Endothelial cell (in vitro differentiated cells): ENCODE measurements around the gene PSMG2. TPM values are rescaled to one million over a fixed set of nuclear protein-coding genes. Genes with fewer than 3 reads are reported as not detected.

ENCODE experiments used
- DNase-seq: peaks from one replicate; pipeline ENCODE4 v3.0.0; 2021; ENCODE audit warnings: low spot score
- H3K27ac Mint-ChIP-seq: one replicate; pipeline ENCODE4 v1.8.0; 2021; ENCODE audit warnings: mixed read lengths, inconsistent platforms; ENCODE audit not compliant: unreplicated experiment
- H3K27me3 Mint-ChIP-seq: one replicate; pipeline ENCODE4 v1.8.0; 2021; ENCODE audit warnings: mild to moderate bottlenecking, moderate library complexity, mixed read lengths, inconsistent platforms; ENCODE audit not compliant: unreplicated experiment
- H3K36me3 Mint-ChIP-seq: one replicate; pipeline ENCODE4 v1.8.0; 2021; ENCODE audit warnings: mild to moderate bottlenecking, low read depth, mixed read lengths, inconsistent platforms; ENCODE audit not compliant: unreplicated experiment
- H3K4me1 Mint-ChIP-seq: one replicate; pipeline ENCODE4 v1.8.0; 2021; ENCODE audit warnings: mild to moderate bottlenecking, mixed read lengths, inconsistent platforms; ENCODE audit not compliant: unreplicated experiment
- H3K4me3 Mint-ChIP-seq: one replicate; pipeline ENCODE4 v1.8.0; 2021; ENCODE audit warnings: mild to moderate bottlenecking, mixed read lengths, inconsistent platforms; ENCODE audit not compliant: unreplicated experiment
- H3K9me3 Mint-ChIP-seq: one replicate; pipeline ENCODE4 v1.8.0; 2021; ENCODE audit warnings: mixed read lengths, inconsistent platforms; ENCODE audit not compliant: unreplicated experiment
- CTCF ChIP-seq: fragments of 200-600 bp; sonication (generic); IDR thresholded peaks from one replicate; pipeline ENCODE4 v1.5.0; 2021; ENCODE audit warnings: antibody characterized with exemption; ENCODE audit not compliant: unreplicated experiment
- total RNA-seq: library from RNA; stranded (reverse); fragmentation: NEBNext Ultra II Directional; extraction: Animal tissue kit (Norgen Biotek cat#: 25700); gene quantifications from one replicate; pipeline ENCODE4 v1.2.1, GENCODE V29; 2021; ENCODE audit not compliant: unreplicated experiment

PSMG2 gene
- total RNA-seq, 1 donor from 2014 or later, result 70.4 TPM

GRCh38 chr18:12721495-12722275 lies 18.8 kb downstream of the PSMG2 start:
- Mint-ChIP-seq H3K9me3 (no peaks in the 10 kb centered on the region), H3K4me3 (no peak overlapping the region), H3K27me3 (no peaks in the 10 kb centered on the region), H3K36me3 (peaks cover 12% of the 10 kb centered on the region), H3K27ac (peak overlapping the region; percentile 33), H3K4me1 (peaks cover 19% of the 10 kb centered on the region)
- TF ChIP-seq CTCF, result no peak
- DNase-seq, result no peak

GRCh38 chr18:12722731-12723130 lies 19.9 kb downstream of the PSMG2 start:
- H3K4me3 Mint-ChIP-seq, result no peak overlapping the region
- peak overlapping the region; percentile 87 for H3K27ac Mint-ChIP-seq
- peaks cover 8% of the 10 kb centered on the region for H3K36me3 Mint-ChIP-seq
- TF ChIP-seq CTCF, result no peak
- no peaks in the 10 kb centered on the region for H3K9me3 Mint-ChIP-seq
- no peak for DNase-seq
- peaks cover 19% of the 10 kb centered on the region for H3K4me1 Mint-ChIP-seq
- H3K27me3 Mint-ChIP-seq, result no peaks in the 10 kb centered on the region

- peaks cover 3% of the 10 kb centered on the region for H3K36me3 Mint-ChIP-seq
- DNase-seq, result no peak
- H3K4me1 Mint-ChIP-seq, result peaks cover 10% of the 10 kb centered on the region
- no peaks in the 10 kb centered on the region for H3K9me3 Mint-ChIP-seq
- no peak overlapping the region for H3K27ac Mint-ChIP-seq
- TF ChIP-seq CTCF, result no peak
- no peak overlapping the region for H3K4me3 Mint-ChIP-seq
- no peaks in the 10 kb centered on the region for H3K27me3 Mint-ChIP-seq
Measured at GRCh38 chr18:12726331-12726730, 23.5 kb downstream of the PSMG2 start.

- H3K4me1 Mint-ChIP-seq, result peaks cover 7% of the 10 kb centered on the region
- H3K4me3 Mint-ChIP-seq, result no peak overlapping the region
- no peaks in the 10 kb centered on the region for H3K27me3 Mint-ChIP-seq
- TF ChIP-seq CTCF, result peak; percentile 89
- H3K9me3 Mint-ChIP-seq, result no peaks in the 10 kb centered on the region
- H3K27ac Mint-ChIP-seq, result no peak overlapping the region
- H3K36me3 Mint-ChIP-seq, result peaks cover 3% of the 10 kb centered on the region
- DNase-seq, result peak; percentile 80
Measured at GRCh38 chr18:12726774-12727550, 24.1 kb downstream of the PSMG2 start.
